ENCODE measurements around the gene PRDM11.

Gene PRDM11

DNA sequence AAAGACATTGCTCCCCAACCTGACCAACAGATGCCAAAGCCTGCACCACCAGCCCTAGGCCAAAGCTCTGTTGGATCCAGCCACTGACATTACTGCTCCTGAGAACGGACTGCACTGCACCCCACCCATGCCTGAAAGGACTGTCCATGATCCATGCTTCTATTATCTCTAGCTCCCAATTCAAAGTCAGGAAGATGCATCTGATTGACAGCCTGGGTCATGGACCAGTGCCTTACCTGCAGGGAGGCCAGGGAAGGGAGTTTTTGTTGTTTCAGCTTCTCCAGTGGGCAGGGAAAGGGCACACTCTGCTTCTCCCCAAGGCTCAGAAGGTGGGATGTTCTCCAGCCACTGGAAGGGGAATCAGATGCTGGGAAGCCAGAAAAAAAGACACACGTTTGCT lies 4.8 kb upstream of the PRDM11 start:
- no peaks in the 10 kb centered on the region for H3K9me2 ChIP-seq (ENCODE audit: low read depth, low read length)
- no peaks in the 10 kb centered on the region for H3K27me3 ChIP-seq (ENCODE audit: insufficient read depth, low read length)
- TF ChIP-seq EZH2 (IDR thresholded peaks at IDR 0.05; ENCODE audit: borderline replicate concordance, low read length), result no peak
- TF ChIP-seq, protein P1, sequence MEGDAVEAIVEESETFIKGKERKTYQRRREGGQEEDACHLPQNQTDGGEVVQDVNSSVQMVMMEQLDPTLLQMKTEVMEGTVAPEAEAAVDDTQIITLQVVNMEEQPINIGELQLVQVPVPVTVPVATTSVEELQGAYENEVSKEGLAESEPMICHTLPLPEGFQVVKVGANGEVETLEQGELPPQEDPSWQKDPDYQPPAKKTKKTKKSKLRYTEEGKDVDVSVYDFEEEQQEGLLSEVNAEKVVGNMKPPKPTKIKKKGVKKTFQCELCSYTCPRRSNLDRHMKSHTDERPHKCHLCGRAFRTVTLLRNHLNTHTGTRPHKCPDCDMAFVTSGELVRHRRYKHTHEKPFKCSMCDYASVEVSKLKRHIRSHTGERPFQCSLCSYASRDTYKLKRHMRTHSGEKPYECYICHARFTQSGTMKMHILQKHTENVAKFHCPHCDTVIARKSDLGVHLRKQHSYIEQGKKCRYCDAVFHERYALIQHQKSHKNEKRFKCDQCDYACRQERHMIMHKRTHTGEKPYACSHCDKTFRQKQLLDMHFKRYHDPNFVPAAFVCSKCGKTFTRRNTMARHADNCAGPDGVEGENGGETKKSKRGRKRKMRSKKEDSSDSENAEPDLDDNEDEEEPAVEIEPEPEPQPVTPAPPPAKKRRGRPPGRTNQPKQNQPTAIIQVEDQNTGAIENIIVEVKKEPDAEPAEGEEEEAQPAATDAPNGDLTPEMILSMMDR (IDR thresholded peaks at IDR 0.05; ENCODE audit: low read length), result no peak
- H3K9ac ChIP-seq (ENCODE audit: low read length), result no peak overlapping the region
- no peak overlapping the region for H3K4me3 ChIP-seq (ENCODE audit: low read depth, low read length, poor library complexity, severe bottlenecking)
- H3F3A ChIP-seq (ENCODE audit: insufficient read depth, low read length), result no peaks in the 10 kb centered on the region
- H3K79me2 ChIP-seq (ENCODE audit: insufficient read depth, low read length), result no peaks in the 10 kb centered on the region
- no peaks in the 10 kb centered on the region for H4K20me1 ChIP-seq (ENCODE audit: insufficient read depth, low read length)
- no peaks in the 10 kb centered on the region for H3K36me3 ChIP-seq (ENCODE audit: insufficient read depth, low read length)
- peaks cover 8% of the 10 kb centered on the region for H3K4me1 ChIP-seq (ENCODE audit: insufficient read depth, low read length, severe bottlenecking)
- H3K9me3 ChIP-seq (ENCODE audit: low read length), result no peaks in the 10 kb centered on the region
- no peak overlapping the region for H3K27ac ChIP-seq (ENCODE audit: low read depth, low read length, poor library complexity, severe bottlenecking)
- H3K4me2 ChIP-seq (ENCODE audit: low read length), result no peak overlapping the region
- no peak overlapping the region for H2AFZ ChIP-seq (ENCODE audit: low read length)

DNA sequence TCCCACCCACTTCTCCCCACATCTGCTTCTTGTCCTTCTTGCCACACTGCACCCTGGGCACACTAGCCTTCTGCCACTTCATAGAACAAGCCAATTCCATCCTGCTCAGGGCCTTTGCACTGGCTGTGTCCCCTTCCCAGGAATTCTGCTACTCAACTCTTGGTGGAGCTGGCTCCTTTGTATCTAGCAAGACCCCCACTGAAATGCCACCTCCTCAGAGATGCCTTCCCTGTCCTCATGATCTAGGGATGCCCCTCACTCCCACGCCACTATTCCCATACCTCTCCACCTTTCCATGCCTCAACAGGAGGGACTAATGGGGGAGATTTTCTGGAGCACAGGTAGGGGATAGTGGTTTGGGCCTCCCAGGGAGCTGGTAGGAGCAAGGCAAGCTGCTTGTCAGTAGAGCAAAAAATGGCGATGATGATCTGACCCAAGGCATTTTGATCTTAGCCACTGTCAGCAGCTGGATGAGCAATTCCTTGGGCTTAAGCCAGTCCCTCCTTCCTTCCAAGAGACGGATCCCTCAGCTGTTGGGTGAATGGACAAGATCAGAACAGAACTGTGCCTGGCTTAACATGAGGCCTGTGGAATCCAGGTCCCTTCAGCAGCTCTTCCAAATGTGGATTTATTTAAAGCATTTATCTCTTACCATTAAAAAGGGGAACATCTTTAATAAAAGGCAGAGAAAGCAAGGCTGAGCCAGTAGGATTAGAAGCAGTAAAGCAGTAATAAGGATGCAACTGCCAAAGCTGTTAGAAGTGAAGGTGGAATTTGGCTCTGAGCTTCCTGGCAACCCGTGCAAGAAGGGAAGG lies 4.0 kb upstream of the PRDM11 start:
- Histone ChIP-seq H3F3A (ENCODE audit: insufficient read depth, low read length) (no peaks in the 10 kb centered on the region), H2AFZ (ENCODE audit: low read length) (no peak overlapping the region), H3K4me1 (ENCODE audit: insufficient read depth, low read length, severe bottlenecking) (peaks cover 9% of the 10 kb centered on the region), H3K36me3 (ENCODE audit: insufficient read depth, low read length) (no peaks in the 10 kb centered on the region), H3K9ac (ENCODE audit: low read length) (no peak overlapping the region), H3K27me3 (ENCODE audit: insufficient read depth, low read length) (no peaks in the 10 kb centered on the region), H3K9me3 (ENCODE audit: low read length) (no peaks in the 10 kb centered on the region), H3K4me3 (ENCODE audit: low read depth, low read length, poor library complexity, severe bottlenecking) (no peak overlapping the region), H3K27ac (ENCODE audit: low read depth, low read length, poor library complexity, severe bottlenecking) (no peak overlapping the region), H3K9me2 (ENCODE audit: low read depth, low read length) (no peaks in the 10 kb centered on the region), H3K4me2 (ENCODE audit: low read length) (no peak overlapping the region), H4K20me1 (ENCODE audit: insufficient read depth, low read length) (no peaks in the 10 kb centered on the region), H3K79me2 (ENCODE audit: insufficient read depth, low read length) (no peaks in the 10 kb centered on the region)
- TF ChIP-seq, protein P1 (IDR thresholded peaks at IDR 0.05; ENCODE audit: low read length), result no peak
- no peak for TF ChIP-seq EZH2 (IDR thresholded peaks at IDR 0.05; ENCODE audit: borderline replicate concordance, low read length)

- no peak overlapping the region for H2AFZ ChIP-seq (ENCODE audit: low read length)
- H3K27me3 ChIP-seq (ENCODE audit: insufficient read depth, low read length), result no peaks in the 10 kb centered on the region
- no peaks in the 10 kb centered on the region for H4K20me1 ChIP-seq (ENCODE audit: insufficient read depth, low read length)
- H3K4me2 ChIP-seq (ENCODE audit: low read length), result no peak overlapping the region
- H3K9me2 ChIP-seq (ENCODE audit: low read depth, low read length), result no peaks in the 10 kb centered on the region
- H3K36me3 ChIP-seq (ENCODE audit: insufficient read depth, low read length), result no peaks in the 10 kb centered on the region
- H3K4me3 ChIP-seq (ENCODE audit: low read depth, low read length, poor library complexity, severe bottlenecking), result no peak overlapping the region
- TF ChIP-seq EZH2 (IDR thresholded peaks at IDR 0.05; ENCODE audit: borderline replicate concordance, low read length), result no peak
- no peaks in the 10 kb centered on the region for H3K9me3 ChIP-seq (ENCODE audit: low read length)
- no peaks in the 10 kb centered on the region for H3K79me2 ChIP-seq (ENCODE audit: insufficient read depth, low read length)
- H3K9ac ChIP-seq (ENCODE audit: low read length), result no peak overlapping the region
- H3F3A ChIP-seq (ENCODE audit: insufficient read depth, low read length), result no peaks in the 10 kb centered on the region
- peaks cover 16% of the 10 kb centered on the region for H3K4me1 ChIP-seq (ENCODE audit: insufficient read depth, low read length, severe bottlenecking)
- H3K27ac ChIP-seq (ENCODE audit: low read depth, low read length, poor library complexity, severe bottlenecking), result no peak overlapping the region
These were observed 2.9 kb upstream of the PRDM11 start for GRCh38 chr11:45143494-45143893.

All from OCI-LY1 (cell line).